Measurements from ENCODE around the gene TACC2. TPM values are rescaled to one million over a fixed set of nuclear protein-coding genes. Genes with fewer than 3 reads are reported as not detected.

TACC2 gene
- total and polyA plus RNA-seq, 2 experiments from 2014 or later, result 30.8 to 35.9 TPM

DNA sequence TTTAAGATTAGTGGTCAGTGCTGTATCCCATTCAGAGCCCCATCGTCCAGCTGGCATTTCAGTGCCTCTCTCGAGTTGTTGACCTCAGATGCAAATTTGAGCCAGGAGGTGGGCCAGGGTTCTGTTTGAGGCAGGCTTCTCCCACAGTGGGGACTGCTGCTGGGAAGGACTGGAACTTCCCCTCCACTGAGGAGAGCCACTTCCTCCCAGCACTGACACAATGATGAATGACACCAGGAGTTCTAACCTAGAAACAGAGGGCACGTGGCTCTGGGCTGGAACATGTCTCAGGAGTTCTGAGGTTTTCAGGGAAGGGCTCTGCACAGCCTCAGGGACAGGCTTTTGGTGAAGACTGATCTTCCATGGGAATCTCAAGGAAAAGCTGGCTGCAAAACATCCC lies 263.8 kb downstream of the TACC2 start (continued):
- TF ChIP-seq, protein P1, sequence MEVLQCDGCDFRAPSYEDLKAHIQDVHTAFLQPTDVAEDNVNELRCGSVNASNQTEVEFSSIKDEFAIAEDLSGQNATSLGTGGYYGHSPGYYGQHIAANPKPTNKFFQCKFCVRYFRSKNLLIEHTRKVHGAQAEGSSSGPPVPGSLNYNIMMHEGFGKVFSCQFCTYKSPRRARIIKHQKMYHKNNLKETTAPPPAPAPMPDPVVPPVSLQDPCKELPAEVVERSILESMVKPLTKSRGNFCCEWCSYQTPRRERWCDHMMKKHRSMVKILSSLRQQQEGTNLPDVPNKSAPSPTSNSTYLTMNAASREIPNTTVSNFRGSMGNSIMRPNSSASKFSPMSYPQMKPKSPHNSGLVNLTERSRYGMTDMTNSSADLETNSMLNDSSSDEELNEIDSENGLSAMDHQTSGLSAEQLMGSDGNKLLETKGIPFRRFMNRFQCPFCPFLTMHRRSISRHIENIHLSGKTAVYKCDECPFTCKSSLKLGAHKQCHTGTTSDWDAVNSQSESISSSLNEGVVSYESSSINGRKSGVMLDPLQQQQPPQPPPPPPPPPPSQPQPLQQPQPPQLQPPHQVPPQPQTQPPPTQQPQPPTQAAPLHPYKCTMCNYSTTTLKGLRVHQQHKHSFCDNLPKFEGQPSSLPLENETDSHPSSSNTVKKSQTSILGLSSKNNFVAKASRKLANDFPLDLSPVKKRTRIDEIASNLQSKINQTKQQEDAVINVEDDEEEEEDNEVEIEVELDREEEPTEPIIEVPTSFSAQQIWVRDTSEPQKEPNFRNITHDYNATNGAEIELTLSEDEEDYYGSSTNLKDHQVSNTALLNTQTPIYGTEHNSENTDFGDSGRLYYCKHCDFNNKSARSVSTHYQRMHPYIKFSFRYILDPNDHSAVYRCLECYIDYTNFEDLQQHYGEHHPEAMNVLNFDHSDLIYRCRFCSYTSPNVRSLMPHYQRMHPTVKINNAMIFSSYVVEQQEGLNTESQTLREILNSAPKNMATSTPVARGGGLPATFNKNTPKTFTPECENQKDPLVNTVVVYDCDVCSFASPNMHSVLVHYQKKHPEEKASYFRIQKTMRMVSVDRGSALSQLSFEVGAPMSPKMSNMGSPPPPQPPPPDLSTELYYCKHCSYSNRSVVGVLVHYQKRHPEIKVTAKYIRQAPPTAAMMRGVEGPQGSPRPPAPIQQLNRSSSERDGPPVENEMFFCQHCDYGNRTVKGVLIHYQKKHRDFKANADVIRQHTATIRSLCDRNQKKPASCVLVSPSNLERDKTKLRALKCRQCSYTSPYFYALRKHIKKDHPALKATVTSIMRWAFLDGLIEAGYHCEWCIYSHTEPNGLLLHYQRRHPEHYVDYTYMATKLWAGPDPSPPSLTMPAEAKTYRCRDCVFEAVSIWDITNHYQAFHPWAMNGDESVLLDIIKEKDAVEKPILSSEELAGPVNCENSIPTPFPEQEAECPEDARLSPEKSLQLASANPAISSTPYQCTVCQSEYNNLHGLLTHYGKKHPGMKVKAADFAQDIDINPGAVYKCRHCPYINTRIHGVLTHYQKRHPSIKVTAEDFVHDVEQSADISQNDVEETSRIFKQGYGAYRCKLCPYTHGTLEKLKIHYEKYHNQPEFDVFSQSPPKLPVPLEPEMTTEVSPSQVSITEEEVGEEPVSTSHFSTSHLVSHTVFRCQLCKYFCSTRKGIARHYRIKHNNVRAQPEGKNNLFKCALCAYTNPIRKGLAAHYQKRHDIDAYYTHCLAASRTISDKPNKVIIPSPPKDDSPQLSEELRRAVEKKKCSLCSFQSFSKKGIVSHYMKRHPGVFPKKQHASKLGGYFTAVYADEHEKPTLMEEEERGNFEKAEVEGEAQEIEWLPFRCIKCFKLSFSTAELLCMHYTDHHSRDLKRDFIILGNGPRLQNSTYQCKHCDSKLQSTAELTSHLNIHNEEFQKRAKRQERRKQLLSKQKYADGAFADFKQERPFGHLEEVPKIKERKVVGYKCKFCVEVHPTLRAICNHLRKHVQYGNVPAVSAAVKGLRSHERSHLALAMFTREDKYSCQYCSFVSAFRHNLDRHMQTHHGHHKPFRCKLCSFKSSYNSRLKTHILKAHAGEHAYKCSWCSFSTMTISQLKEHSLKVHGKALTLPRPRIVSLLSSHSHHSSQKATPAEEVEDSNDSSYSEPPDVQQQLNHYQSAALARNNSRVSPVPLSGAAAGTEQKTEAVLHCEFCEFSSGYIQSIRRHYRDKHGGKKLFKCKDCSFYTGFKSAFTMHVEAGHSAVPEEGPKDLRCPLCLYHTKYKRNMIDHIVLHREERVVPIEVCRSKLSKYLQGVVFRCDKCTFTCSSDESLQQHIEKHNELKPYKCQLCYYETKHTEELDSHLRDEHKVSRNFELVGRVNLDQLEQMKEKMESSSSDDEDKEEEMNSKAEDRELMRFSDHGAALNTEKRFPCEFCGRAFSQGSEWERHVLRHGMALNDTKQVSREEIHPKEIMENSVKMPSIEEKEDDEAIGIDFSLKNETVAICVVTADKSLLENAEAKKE (CRISPR knock-in tag; IDR thresholded peaks at IDR 0.05), result no peak

GRCh38 chr10:122253605-122254004 lies 264.6 kb downstream of the TACC2 start:
- H3K36me3 Mint-ChIP-seq (ENCODE audit: low read depth), result peaks cover 28% of the 10 kb centered on the region
- peaks cover 6% of the 10 kb centered on the region; the same call in 1 of the 2 replicates for H4K20me1 ChIP-seq (replicated peaks; ENCODE audit: insufficient read depth)
- H3K4me3 Mint-ChIP-seq, result no peak overlapping the region
- no peaks in the 10 kb centered on the region for H3K27me3 ChIP-seq (ENCODE audit: insufficient read depth)
- DNase-seq (ENCODE audit: low spot score) (no peak), ATAC-seq (no peak)
- H3K4me3 ChIP-seq, result no peak overlapping the region
- H3K79me2 ChIP-seq (replicated peaks; ENCODE audit: insufficient read depth), result no peaks in the 10 kb centered on the region
- peaks cover 9% of the 10 kb centered on the region for H3K27me3 Mint-ChIP-seq (ENCODE audit: insufficient read depth, low read depth, poor library complexity)
- peaks cover 19% of the 10 kb centered on the region for H3K4me1 Mint-ChIP-seq
- H2AFZ ChIP-seq, result no peak overlapping the region
- H3F3A ChIP-seq (replicated peaks; ENCODE audit: low read depth), result no peaks in the 10 kb centered on the region
- H3K27ac ChIP-seq (ENCODE audit: low read depth), result no peak overlapping the region
- no peak overlapping the region for H3K27ac Mint-ChIP-seq
- peaks cover 10% of the 10 kb centered on the region for H3K36me3 ChIP-seq (ENCODE audit: insufficient read depth)
- H3K4me1 ChIP-seq (ENCODE audit: insufficient read depth), result peaks cover 10% of the 10 kb centered on the region; the same call in 1 of the 2 replicates
- no peaks in the 10 kb centered on the region for H3K9me3 Mint-ChIP-seq
- TF ChIP-seq POLR2AphosphoS5 (IDR thresholded peaks at IDR 0.05; ENCODE audit: low read depth) (no peak), ZNF331 (CRISPR knock-in tag; IDR thresholded peaks at IDR 0.05; ENCODE audit: low read depth) (no peak)
- H3K9me2 ChIP-seq (ENCODE audit: insufficient read depth), result no peaks in the 10 kb centered on the region
- H3K4me2 ChIP-seq, result no peak overlapping the region

DNA sequence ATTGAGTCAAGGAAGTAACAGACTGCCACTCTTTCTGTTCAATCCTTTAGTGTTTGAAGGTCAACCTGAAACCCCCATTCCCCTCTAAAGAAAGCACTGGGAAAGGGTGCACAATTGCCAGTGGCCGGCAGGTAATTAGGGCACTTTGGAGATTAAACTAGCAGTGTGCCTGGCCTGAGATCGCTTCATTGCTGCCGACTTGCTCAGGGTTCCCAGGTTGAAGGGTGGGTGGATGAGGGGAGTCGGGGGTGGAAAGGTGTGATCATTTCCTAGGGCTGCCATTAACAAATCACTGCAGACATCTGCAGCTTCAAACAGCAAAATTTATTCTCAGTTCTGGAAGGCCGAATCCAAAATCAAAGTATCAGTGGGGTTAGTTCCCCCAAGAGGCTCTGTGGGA lies 265.9 kb downstream of the TACC2 start:
- Histone ChIP-seq H3K27me3 (ENCODE audit: insufficient read depth) (no peaks in the 10 kb centered on the region), H4K20me1 (replicated peaks; ENCODE audit: insufficient read depth) (peaks cover 6% of the 10 kb centered on the region; the same call in 1 of the 2 replicates), H3K9me2 (ENCODE audit: insufficient read depth) (no peaks in the 10 kb centered on the region), H3K4me1 (ENCODE audit: insufficient read depth) (peaks cover 19% of the 10 kb centered on the region), H3K4me2 (no peak overlapping the region), H3K79me2 (replicated peaks; ENCODE audit: insufficient read depth) (no peaks in the 10 kb centered on the region), H2AFZ (no peak overlapping the region), H3K4me3 (no peak overlapping the region), H3K36me3 (ENCODE audit: insufficient read depth) (peaks cover 10% of the 10 kb centered on the region), H3F3A (replicated peaks; ENCODE audit: low read depth) (no peaks in the 10 kb centered on the region), H3K27ac (ENCODE audit: low read depth) (peak overlapping the region; percentile 59; the same call in 1 of the 2 replicates)
- no peak for DNase-seq (ENCODE audit: low spot score)
- Mint-ChIP-seq H3K27ac (no peak overlapping the region; the same call in 1 of the 2 replicates), H3K4me1 (peaks cover 26% of the 10 kb centered on the region), H3K9me3 (no peaks in the 10 kb centered on the region), H3K36me3 (ENCODE audit: low read depth) (peaks cover 21% of the 10 kb centered on the region), H3K27me3 (ENCODE audit: insufficient read depth, low read depth, poor library complexity) (peaks cover 5% of the 10 kb centered on the region), H3K4me3 (no peak overlapping the region)
- no peak for ATAC-seq
- TF ChIP-seq CREB1 (CRISPR knock-in tag; IDR thresholded peaks at IDR 0.05; ENCODE audit: low read depth), result no peak
- no peak for TF ChIP-seq JUNB (IDR thresholded peaks at IDR 0.05; ENCODE audit: unreplicated experiment)
- TF ChIP-seq EZH2phosphoT487 (IDR thresholded peaks at IDR 0.05; ENCODE audit: unreplicated experiment), result no peak
